ENCODE measurements around the gene SATB2. TPM values are rescaled to one million over a fixed set of nuclear protein-coding genes. Genes with fewer than 3 reads are reported as not detected.

SATB2 gene
- polyA plus RNA-seq, 1 of the 3 experiments (the other 2 are of a cell fraction) = 0.13 TPM

DNA sequence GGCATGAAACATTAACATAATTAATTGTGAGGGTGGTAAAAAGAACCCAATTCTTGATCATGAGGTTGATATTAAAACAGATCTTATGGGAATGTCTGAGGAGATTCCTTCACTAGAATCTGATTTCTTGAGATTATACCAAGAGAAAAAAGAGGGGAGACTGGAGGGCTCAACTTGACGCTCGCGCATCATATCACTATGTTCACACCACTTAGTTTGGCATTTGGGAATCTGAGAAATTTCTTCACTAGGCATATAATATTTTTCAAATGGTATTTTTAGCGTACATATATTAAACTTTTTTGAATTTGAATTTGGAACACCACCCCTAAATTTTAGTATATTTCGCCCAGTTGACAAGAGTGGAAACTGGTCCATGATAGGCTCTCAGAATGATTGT lies 140.1 kb downstream of the SATB2 start:
- H2AFZ ChIP-seq (ENCODE audit: low read depth) = no peak overlapping the region
- H3K9me2 ChIP-seq = no peaks in the 10 kb centered on the region
- H3K27me3 ChIP-seq (ENCODE audit: insufficient read depth) = no peaks in the 10 kb centered on the region
- H3K4me3 ChIP-seq (ENCODE audit: low read depth in 2 of 2, low read length in 1 of 2) = no peak overlapping the region
- no peaks in the 10 kb centered on the region for H3K79me2 ChIP-seq (ENCODE audit: insufficient read depth)
- H3K4me2 ChIP-seq = no peak overlapping the region
- CTCF ChIA-PET = no interaction called here
- H4K20me1 ChIP-seq (ENCODE audit: insufficient read depth) = no peaks in the 10 kb centered on the region
- DNase-seq = no peak
- TF ChIP-seq TEAD4 (IDR thresholded peaks at IDR 0.05; ENCODE audit: borderline replicate concordance, insufficient read depth) (no peak), SIN3A (IDR thresholded peaks at IDR 0.05; ENCODE audit: borderline replicate concordance, low read depth, low read length) (no peak), NFIC (IDR thresholded peaks at IDR 0.05; ENCODE audit: borderline replicate concordance) (no peak), USF2 (IDR thresholded peaks at IDR 0.05; ENCODE audit: borderline replicate concordance, low read depth, low read length) (no peak), RXRA (IDR thresholded peaks at IDR 0.05; ENCODE audit: borderline replicate concordance, low read depth) (no peak), CHD2 (IDR thresholded peaks at IDR 0.05; ENCODE audit: low read length, partially characterized antibody) (no peak), GABPA (IDR thresholded peaks at IDR 0.05; ENCODE audit: low read depth) (no peak), NRF1 (IDR thresholded peaks at IDR 0.05; ENCODE audit: low read depth, low read length) (no peak), TCF12 (IDR thresholded peaks at IDR 0.05) (no peak), FOXM1 (IDR thresholded peaks at IDR 0.05; ENCODE audit: low read depth) (no peak), MAX (IDR thresholded peaks at IDR 0.05; ENCODE audit: low read depth) (no peak), TAF1 (IDR thresholded peaks at IDR 0.05; ENCODE audit: borderline replicate concordance, low read depth, low read length) (no peak), EZH2phosphoT487 (IDR thresholded peaks at IDR 0.05; ENCODE audit: borderline replicate concordance, low read depth) (no peak), POLR2AphosphoS5 (IDR thresholded peaks at IDR 0.05; ENCODE audit: low read depth, low read length) (no peak), GATA2 (CRISPR knock-in tag; IDR thresholded peaks at IDR 0.05) (no peak), RFX5 (IDR thresholded peaks at IDR 0.05; ENCODE audit: low read length) (no peak), FOXJ3 (CRISPR knock-in tag; IDR thresholded peaks at IDR 0.05) (no peak), MXI1 (IDR thresholded peaks at IDR 0.05; ENCODE audit: low read depth, low read length) (no peak)
- TF ChIP-seq, protein P1, sequence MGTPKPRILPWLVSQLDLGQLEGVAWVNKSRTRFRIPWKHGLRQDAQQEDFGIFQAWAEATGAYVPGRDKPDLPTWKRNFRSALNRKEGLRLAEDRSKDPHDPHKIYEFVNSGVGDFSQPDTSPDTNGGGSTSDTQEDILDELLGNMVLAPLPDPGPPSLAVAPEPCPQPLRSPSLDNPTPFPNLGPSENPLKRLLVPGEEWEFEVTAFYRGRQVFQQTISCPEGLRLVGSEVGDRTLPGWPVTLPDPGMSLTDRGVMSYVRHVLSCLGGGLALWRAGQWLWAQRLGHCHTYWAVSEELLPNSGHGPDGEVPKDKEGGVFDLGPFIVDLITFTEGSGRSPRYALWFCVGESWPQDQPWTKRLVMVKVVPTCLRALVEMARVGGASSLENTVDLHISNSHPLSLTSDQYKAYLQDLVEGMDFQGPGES (IDR thresholded peaks at IDR 0.05; ENCODE audit: low read depth, low read length) = no peak
- TF ChIP-seq, protein P2, sequence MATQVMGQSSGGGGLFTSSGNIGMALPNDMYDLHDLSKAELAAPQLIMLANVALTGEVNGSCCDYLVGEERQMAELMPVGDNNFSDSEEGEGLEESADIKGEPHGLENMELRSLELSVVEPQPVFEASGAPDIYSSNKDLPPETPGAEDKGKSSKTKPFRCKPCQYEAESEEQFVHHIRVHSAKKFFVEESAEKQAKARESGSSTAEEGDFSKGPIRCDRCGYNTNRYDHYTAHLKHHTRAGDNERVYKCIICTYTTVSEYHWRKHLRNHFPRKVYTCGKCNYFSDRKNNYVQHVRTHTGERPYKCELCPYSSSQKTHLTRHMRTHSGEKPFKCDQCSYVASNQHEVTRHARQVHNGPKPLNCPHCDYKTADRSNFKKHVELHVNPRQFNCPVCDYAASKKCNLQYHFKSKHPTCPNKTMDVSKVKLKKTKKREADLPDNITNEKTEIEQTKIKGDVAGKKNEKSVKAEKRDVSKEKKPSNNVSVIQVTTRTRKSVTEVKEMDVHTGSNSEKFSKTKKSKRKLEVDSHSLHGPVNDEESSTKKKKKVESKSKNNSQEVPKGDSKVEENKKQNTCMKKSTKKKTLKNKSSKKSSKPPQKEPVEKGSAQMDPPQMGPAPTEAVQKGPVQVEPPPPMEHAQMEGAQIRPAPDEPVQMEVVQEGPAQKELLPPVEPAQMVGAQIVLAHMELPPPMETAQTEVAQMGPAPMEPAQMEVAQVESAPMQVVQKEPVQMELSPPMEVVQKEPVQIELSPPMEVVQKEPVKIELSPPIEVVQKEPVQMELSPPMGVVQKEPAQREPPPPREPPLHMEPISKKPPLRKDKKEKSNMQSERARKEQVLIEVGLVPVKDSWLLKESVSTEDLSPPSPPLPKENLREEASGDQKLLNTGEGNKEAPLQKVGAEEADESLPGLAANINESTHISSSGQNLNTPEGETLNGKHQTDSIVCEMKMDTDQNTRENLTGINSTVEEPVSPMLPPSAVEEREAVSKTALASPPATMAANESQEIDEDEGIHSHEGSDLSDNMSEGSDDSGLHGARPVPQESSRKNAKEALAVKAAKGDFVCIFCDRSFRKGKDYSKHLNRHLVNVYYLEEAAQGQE (IDR thresholded peaks at IDR 0.05; ENCODE audit: low read depth, low read length) = no peak
- H3K27ac ChIP-seq (ENCODE audit: low read depth in 2 of 2, low read length in 1 of 2) = no peak overlapping the region
- no peaks in the 10 kb centered on the region for H3K4me1 ChIP-seq (ENCODE audit: control insufficient read depth in 1 of 2, insufficient read depth in 2 of 2, low read depth in 1 of 2, low read length in 1 of 2)
- no peaks in the 10 kb centered on the region for H3F3A ChIP-seq (replicated peaks; ENCODE audit: insufficient read depth)
- H3K9me3 ChIP-seq = no peaks in the 10 kb centered on the region
- POLR2A ChIA-PET = no interaction called here
- no peak overlapping the region for H3K9ac ChIP-seq
- no peaks in the 10 kb centered on the region for H3K36me3 ChIP-seq (replicated peaks in 1 of 2; ENCODE audit: control insufficient read depth in 1 of 2, insufficient read depth in 2 of 2, low read length in 1 of 2)
- 57% methylated on average over 5 of the region's 5 CpGs for WGBS (ENCODE audit: low lambda C conversion rate)
